Stimulated activated CD4-positive, alpha-beta T cell treated with anti-CD3 and anti-CD28 coated beads, Interleukin-12 subunit alpha, Interleukin-12 subunit beta, amount 100 ng/mL, for 4 hours (primary cell): ENCODE results near the gene ASAP3.
"Not testable (repeated sequence)": the region's sequence is repeated elsewhere in the genome, so short reads cannot be mapped to it uniquely, and the experiment has no call there.

Experiments used
- DNase-seq: peaks from one replicate; pipeline ENCODE4 v3.0.0-alpha.2; 2020

Gene ASAP3

GRCh38 chr1:23514111-23514679, 30.2 kb upstream of the ASAP3 start:
- no peak for DNase-seq

DNA sequence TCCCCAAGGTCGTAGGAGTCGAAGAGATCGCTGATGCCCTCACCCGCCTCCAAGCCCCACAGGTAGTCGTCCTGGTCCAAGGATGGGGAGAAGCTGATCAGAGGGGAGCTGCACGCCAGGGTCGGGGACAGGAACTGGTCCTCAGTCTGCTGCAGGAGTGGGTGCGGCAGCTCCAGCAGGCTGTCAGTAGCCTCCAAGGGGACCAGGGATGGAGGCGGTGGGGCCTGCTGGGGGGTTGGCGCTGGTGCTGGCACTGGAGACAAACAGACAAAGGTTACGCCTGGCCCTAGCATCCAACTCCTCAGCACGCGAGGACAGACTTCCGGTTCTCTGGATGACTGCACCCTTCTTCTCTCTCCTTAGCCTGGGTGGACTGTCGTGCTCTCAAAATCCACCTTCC, 25.9 kb upstream of the ASAP3 start:
- no peak for DNase-seq

DNA sequence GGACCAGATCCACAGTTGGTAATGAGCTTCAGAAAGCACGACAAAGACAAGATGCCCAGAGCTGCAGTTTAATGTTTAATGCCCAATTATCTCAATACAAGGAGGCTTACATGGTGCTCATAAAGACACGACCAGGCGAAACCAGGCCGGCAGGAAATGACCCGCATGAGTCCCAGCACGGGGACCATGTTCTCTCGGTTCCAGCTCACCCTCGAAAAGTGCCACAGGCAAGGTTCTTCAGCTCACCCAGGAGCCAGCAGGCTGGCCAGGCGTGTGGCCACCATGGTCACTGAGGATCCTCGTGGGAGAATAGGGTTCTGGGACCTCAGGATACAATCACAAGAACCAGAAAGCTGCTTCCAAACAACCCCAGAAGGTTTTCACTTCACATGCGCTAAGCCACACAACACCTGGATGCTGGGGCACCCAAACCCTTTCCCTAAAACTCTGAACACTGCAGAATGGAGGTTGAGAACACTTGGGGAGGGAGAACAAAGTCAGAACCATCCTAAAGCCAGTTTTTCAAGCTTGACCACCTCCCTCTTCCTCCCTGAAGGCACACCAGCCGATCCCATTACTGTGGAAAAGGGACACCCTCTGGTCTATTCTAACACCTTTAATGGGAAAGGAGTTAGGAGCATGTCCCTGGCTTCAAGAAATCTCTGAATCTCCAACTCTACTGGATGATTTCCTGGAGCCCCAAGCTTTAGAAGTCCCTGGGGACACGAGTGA, 22.6 kb upstream of the ASAP3 start:
- DNase-seq, result no peak

DNA sequence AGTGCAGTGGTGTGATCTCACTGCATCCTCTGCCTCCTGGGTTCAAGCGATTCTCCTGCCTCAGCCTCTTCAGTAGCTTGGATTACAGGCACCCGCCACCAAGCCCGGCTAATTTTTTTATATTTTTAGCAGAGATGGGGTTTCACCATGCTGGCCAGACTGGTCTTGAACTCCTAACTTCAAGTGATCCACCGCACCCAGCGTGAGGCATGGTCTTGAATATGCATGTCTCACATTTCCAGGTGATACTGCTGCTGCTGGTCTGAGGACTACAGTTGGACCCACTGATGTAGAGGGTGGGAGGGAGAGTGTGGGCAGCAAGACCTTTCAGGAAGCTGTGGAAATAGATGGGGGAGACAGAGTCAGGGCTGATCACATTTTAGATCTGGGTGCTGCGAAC, 21.9 kb upstream of the ASAP3 start:
- DNase-seq, result no peak

GRCh38 chr1:23504156-23504555, 20.2 kb upstream of the ASAP3 start:
- not testable (repeated sequence) for DNase-seq

- DNase-seq, result no peak
Observed at GRCh38 chr1:23502951-23503350, 19.0 kb upstream of the ASAP3 start.

- no peak for DNase-seq
Observed at GRCh38 chr1:23500466-23500865, 16.5 kb upstream of the ASAP3 start.

GRCh38 chr1:23497777-23498439, 13.9 kb upstream of the ASAP3 start:
- DNase-seq, result no peak

DNA sequence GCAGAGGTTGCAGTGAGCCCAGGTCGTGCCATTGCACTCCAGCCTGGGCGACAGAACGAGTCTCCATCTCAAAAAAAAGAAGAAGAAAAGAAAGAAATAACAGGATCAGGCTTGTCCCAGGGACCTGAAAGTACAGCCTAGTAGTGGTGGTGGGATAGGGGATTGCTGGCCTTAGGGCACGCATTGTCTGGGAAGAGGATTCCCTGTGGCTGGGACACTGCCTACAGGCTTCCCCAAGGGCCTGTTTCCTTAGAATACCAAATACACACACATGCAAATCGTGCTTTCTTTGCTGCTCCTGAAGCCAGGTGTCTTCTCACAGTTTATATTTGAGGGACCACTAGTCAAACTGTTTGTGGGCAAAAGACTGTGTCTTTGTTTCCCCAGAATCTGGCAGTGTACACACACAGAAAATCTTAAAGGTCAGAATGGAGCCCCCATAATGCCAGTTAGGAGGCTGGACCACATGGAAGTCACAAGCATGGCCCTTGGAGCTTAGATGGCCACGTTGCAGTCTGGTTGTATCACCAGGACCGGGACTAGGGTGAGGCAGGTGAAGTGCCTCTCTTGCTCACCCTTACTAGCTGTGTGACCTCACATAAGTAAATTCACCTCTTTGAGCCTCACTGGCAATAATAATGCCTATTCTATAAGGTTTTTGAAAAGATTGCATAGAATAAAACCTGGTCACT, 12.7 kb upstream of the ASAP3 start:
- DNase-seq, result no peak

- not testable (repeated sequence) for DNase-seq
Observed at GRCh38 chr1:23494836-23495235, 10.9 kb upstream of the ASAP3 start.

DNA sequence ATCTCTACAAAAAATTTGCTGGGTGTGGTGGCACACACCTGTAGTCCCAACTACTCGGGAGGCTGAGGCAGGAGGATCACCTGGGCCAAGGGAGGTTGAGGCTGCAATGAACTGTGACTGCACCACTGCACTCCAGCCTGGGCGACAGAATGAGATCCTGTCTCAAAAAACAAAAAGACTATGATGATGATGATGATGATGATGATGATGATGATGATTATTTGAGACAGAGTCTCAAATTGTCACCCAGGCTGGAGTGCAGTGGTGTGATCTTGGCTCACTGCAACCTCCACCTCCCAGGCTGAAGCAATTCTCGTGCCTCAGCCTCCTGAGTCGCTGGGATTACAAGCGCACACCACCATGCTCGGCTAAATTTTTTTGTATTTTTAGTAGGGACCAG, 8.8 kb upstream of the ASAP3 start:
- DNase-seq, result not testable (repeated sequence)

GRCh38 chr1:23492132-23492720, 8.2 kb upstream of the ASAP3 start:
- no peak for DNase-seq

DNA sequence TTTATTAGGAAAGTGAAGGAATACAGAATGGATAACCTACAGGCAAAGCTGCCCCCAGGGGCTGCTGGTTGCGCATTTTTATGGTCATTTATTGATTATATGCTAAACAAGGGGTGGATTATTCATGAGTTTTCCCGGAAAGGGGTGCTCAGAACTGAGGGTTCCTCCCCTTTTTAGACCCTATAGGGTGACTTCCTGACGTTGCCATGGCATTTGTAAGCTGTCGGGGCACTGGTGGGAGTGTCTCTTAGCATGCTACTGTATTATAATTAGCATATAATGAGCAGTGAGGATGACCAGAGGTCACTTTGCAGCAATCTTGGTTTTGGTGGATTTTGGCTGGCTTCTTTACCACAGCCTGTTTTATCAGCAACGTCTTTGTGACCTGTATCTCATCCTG, 5.9 kb upstream of the ASAP3 start:
- DNase-seq, result no peak

- no peak for DNase-seq
Observed at GRCh38 chr1:23485002-23485332, 988 bp upstream of the ASAP3 start.

DNA sequence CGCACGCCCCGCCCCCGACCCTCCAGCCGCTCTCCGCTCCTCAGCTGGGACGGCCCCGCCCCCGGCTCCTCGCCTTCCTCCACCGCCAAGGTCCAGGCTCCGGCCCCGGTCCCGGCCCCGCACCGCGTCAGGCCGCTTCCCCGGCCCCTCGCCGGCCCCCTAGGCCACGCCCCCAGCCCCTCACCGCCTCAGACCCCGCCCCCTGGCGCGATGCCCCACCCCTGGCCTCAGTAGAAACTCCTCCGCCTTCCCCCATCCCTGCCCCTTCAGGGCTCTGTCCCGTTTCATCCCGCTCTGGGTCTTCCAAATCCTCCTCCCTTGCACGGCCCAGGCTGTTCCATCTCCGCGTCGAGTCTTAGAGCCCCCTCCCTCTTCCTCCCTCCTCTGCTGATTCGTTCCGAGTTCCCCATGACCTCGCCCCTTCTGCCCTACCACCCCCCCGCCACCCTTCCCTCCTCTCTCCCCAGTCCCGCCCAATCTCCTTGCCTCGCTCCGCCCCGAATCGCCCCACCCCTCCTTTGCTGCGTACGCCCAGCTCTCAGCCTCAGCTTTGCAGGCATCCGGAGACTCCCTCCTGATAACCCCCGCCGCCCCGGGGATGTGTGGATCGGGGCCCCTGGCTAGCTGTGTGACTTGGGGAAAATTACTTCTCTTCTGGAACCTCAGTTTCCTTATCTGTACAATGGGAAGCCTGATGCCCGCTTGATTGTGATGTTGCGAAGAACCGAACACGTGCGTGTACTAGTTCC, 448 bp upstream of the ASAP3 start:
- peak; percentile 87 for DNase-seq

DNA sequence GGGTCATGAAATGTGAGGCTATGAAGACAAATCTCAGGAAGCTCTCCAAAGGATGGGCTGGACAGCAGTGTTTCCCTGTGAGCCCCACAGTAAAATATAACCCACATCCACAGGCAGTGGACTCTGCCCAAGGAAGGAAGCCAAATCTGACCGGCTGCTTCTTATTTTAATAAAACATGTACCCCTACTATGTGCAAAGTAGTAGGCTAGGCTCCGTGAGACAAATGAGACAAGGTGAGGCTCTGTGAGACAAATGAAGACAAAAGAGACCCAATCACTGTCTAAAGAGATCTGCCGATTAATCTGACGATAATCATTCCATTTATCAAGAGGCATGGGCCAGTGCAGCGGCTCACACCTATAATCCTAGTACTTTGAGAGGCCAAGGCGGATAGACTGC, 2.1 kb downstream of the ASAP3 start:
- no peak for DNase-seq

DNA sequence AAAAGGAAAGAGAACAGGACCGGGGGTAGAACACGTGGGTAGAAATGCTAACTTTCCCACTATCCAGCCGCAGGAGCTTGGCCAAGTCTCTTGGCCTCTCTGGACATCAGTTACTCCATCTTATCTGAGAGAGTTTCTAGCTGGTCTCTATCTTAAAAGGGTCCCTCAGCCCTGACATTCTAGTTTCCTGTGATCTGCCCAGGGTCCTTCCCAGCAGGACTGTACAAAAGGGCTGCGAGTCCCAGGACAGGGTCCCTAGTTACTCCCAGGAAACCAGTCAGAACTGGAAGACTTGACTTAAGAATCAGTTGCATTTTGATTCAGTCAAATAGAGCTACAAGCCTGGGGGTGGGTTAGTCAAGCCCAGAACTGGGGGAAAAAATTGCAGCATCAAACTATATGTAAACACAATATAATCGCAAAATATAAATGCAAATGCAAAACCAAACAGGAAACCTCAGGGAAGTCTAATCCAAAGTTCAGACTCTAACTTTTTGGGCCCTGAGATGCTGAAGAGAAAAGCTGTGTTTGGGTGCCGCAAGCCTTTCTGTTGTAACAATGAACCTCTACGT, 2.9 kb downstream of the ASAP3 start:
- no peak for DNase-seq

GRCh38 chr1:23480187-23481025, 3.6 kb downstream of the ASAP3 start:
- no peak for DNase-seq

GRCh38 chr1:23479666-23479941, 4.4 kb downstream of the ASAP3 start:
- DNase-seq, result no peak

DNA sequence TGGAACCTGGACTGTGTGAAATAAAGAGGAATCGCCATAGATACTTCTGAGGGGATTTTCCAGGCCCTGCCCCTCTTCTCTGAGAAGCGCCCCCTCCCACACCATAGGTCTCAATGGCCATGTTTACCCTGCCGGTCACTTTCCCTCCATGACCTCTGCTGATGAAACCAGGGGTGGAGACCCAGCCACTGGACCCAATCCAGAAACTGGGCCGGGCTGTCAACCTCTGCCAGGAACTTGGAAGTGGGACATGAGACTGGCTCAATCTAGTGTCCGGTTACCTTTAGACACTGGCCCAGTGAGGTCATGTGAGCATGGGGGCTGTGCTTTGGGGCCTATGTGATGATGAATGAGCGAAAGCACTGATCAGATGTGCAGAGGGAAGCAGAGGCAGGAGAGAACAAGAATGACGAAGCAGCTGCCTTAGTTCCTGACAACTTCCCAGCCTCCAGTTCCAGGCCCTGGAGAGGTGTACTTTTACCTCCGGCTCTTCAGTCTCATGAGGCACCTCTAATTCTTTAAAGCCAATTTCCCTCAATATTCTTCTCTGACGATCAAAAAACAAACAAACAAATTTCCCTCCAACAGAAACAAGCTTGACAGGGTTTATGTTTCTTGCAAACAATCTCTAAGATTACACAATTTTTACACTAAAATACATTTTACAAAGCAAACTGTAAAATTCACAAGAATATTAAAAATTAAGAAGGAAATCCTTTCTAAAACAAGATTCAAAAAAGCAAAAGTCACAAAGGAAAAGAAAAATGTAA, 4.9 kb downstream of the ASAP3 start:
- no peak for DNase-seq
